Brain microvascular endothelial cell (primary cell): ENCODE measurements around the gene CFDP1.

ENCODE experiments used
- DNase-seq: peaks from one replicate; pipeline ENCODE4 v3.0.0-alpha.2; 2020
- H3K27ac ChIP-seq: fragments of 250-450 bp; sonication (Bioruptor Pico); 2 replicates; pipeline ENCODE4 v1.5.1; 2020; ENCODE audit warnings: mild to moderate bottlenecking, moderate library complexity
- H3K27me3 ChIP-seq: fragments of 250-450 bp; sonication (Bioruptor Pico); replicated peaks from 2 replicates; pipeline ENCODE4 v1.5.1; 2020; ENCODE audit warnings: mild to moderate bottlenecking
- H3K36me3 ChIP-seq: fragments of 250-450 bp; sonication (Bioruptor Pico); replicated peaks from 2 replicates; pipeline ENCODE4 v1.5.1; 2020; ENCODE audit warnings: mild to moderate bottlenecking
- H3K4me3 ChIP-seq: 2 replicates; pipeline ENCODE4 v1.5.1; 2011; ENCODE audit warnings: low read depth, mild to moderate bottlenecking, control low read depth, low read length, moderate library complexity
- in situ Hi-C: cut with HindIII; loops from 2 replicates; pipeline ENCODE4 v1.10.0; 2017; ENCODE audit warnings: low sequenced_read_pairs, low pct_ligation_motif_present
- TF ChIP-seq, protein P1 (sequence below): IDR thresholded peaks from 2 replicates; pipeline ENCODE4 v1.5.1; 2011; ENCODE audit warnings: low read depth, mild to moderate bottlenecking, moderate library complexity, low read length, control low read depth, inconsistent platforms; ENCODE audit errors: missing control alignments

Gene CFDP1

GRCh38 chr16:75317532-75317931 lies 115.8 kb downstream of the CFDP1 start:
- Histone ChIP-seq H3K36me3 (no peaks in the 10 kb centered on the region), H3K27ac (peak overlapping the region; percentile 26), H3K4me3 (no peak overlapping the region), H3K27me3 (no peaks in the 10 kb centered on the region)
- DNase-seq: no peak
- TF ChIP-seq, protein P1, sequence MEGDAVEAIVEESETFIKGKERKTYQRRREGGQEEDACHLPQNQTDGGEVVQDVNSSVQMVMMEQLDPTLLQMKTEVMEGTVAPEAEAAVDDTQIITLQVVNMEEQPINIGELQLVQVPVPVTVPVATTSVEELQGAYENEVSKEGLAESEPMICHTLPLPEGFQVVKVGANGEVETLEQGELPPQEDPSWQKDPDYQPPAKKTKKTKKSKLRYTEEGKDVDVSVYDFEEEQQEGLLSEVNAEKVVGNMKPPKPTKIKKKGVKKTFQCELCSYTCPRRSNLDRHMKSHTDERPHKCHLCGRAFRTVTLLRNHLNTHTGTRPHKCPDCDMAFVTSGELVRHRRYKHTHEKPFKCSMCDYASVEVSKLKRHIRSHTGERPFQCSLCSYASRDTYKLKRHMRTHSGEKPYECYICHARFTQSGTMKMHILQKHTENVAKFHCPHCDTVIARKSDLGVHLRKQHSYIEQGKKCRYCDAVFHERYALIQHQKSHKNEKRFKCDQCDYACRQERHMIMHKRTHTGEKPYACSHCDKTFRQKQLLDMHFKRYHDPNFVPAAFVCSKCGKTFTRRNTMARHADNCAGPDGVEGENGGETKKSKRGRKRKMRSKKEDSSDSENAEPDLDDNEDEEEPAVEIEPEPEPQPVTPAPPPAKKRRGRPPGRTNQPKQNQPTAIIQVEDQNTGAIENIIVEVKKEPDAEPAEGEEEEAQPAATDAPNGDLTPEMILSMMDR: no peak
- in situ Hi-C loops: no loop called here

DNA sequence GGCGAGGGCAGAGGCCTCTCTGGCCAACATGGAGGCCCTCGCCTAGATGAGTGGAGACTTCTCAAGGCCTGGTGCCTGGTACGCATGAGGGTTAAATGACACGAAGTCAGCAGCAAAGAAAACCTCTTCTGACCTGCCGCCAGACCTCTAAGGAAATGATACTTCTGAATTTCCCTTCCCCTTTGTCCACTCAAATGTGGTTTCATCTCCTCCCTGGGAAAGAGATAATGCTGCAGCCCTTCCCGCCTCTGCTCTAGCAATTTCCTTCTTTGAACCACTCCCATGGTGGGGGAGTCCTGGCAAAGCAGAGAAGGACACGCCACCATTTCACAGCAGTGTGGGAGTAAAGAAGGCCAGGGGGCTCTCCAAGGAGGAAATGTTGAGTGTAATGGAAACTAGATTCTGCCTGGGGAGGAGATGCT lies 116.2 kb downstream of the CFDP1 start:
- Histone ChIP-seq H3K27me3 (no peaks in the 10 kb centered on the region), H3K36me3 (no peaks in the 10 kb centered on the region), H3K27ac (peak overlapping the region; percentile 26), H3K4me3 (no peak overlapping the region)
- TF ChIP-seq, protein P1: no peak
- in situ Hi-C loops: no loop called here
- peak; percentile 32 for DNase-seq

DNA sequence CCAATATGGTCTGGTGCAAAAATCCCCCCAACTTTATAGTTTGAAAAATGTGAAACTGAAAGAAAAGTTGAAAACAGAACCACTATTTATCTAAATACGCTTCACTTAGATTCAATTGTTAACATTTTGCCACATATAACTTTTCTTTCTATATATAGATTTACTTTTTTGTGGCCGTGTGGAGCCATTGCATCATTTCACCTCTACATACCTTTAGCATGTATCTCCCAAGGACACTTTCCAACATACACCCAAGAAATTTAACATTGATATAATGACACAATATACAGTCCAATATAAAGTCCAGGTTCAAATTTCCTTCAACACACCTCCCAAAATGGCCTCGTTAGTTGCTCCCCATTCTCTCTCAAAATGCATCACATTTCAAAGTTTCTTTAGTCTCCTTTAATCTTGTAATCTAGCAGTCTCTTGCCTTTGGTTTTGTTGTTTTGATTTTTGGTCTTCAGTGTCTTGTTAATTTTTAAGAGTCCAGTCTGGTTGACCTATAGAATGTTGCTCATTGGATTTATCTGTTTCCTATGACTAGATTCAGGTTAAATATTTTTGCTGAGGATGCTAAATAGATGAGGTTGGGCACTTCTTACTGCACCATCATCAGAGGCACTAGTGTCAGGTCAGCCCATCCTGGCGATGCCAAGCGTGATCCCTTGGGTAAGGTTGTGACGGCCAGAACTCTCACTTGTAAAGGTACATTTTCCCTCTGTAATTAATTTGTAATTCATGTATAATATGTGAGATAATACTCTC lies 117.6 kb downstream of the CFDP1 start:
- H3K27me3 ChIP-seq: no peaks in the 10 kb centered on the region
- no peak for DNase-seq
- TF ChIP-seq, protein P1: no peak
- H3K36me3 ChIP-seq: no peaks in the 10 kb centered on the region
- no peak overlapping the region for H3K27ac ChIP-seq
- no peak overlapping the region for H3K4me3 ChIP-seq
- in situ Hi-C loops: no loop called here

DNA sequence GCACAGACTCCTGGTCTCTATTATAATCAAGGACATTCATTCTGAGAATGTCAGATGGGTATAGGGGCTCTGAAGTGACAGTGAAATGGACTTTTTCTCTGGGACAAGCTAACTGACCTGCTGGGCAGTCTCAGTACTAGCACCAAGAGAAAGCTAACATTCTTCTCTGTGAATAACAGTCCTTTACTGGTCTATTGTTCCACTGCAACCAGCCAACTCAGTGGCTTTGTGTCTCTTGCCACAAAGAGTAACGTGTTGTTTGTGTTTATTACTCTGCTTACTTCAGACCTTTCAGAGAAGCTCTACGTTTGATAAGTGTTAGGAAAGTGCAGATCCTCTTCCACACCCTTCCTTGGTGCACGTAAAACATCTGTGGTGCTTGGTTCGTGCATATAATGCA lies 120.4 kb downstream of the CFDP1 start:
- Histone ChIP-seq H3K27ac (no peak overlapping the region), H3K4me3 (no peak overlapping the region), H3K27me3 (no peaks in the 10 kb centered on the region), H3K36me3 (no peaks in the 10 kb centered on the region)
- in situ Hi-C loops: no loop called here
- no peak for DNase-seq
- TF ChIP-seq, protein P1: no peak

GRCh38 chr16:75311383-75311938 lies 121.8 kb downstream of the CFDP1 start:
- H3K27me3 ChIP-seq: no peaks in the 10 kb centered on the region
- no peak for DNase-seq
- TF ChIP-seq, protein P1: no peak
- H3K27ac ChIP-seq: no peak overlapping the region
- H3K4me3 ChIP-seq: no peak overlapping the region
- in situ Hi-C loops: no loop called here
- no peaks in the 10 kb centered on the region for H3K36me3 ChIP-seq
